Measurements from ENCODE around the gene KRTAP21-1.
"Not testable (repeated sequence)": the region's sequence is repeated elsewhere in the genome, so short reads cannot be mapped to it uniquely, and the experiment has no call there.

KRTAP21-1 gene

GRCh38 chr21:30755328-30755727 is at the start of gene KRTAP21-1:
KRTAP21-1 (minus strand) TSS chr21:30755428; CDS start chr21:30755378, 50 bp downstream.
- H3K36me3 ChIP-seq (ENCODE audit: control insufficient read depth in 1 of 2, insufficient read depth in 2 of 2, low read length in 2 of 2); H3K4me1 ChIP-seq (ENCODE audit: control insufficient read depth in 1 of 2, insufficient read depth in 2 of 2, low read length in 2 of 2); H3K4me3 ChIP-seq (ENCODE audit: low read depth in 1 of 2, low read length in 2 of 2); H3K27ac ChIP-seq (ENCODE audit: low read length); H3K9me3 ChIP-seq (ENCODE audit: control insufficient read depth in 1 of 2, low read length in 2 of 2); H3K27me3 ChIP-seq (ENCODE audit: low read depth, low read length): not testable (repeated sequence)

DNA sequence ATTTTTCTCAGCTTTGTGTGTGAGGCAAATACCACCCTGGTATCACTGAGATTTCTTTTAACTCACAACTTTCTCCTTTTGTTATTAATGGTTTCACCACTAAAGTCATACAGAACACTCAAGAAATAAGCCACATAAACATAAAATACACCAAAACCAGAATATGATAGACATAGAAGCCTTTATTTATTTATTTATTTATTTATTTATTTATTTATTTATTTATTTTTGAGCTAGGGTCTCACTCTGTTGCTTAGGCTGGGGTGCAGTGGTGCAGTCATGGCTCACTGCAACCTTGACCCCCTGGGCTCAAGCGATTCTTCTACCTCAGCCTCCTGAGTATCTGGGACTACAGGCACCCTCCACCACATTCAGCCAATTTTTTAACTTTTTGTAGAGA is 45.4 kb upstream of the KRTAP21-1 start:
- Histone ChIP-seq H3K4me1 (ENCODE audit: control insufficient read depth in 1 of 2, insufficient read depth in 2 of 2, low read length in 2 of 2) (no peaks in the 10 kb centered on the region), H3K9me3 (ENCODE audit: control insufficient read depth in 1 of 2, low read length in 2 of 2) (no peaks in the 10 kb centered on the region), H3K27me3 (ENCODE audit: low read depth, low read length) (no peaks in the 10 kb centered on the region)

DNA sequence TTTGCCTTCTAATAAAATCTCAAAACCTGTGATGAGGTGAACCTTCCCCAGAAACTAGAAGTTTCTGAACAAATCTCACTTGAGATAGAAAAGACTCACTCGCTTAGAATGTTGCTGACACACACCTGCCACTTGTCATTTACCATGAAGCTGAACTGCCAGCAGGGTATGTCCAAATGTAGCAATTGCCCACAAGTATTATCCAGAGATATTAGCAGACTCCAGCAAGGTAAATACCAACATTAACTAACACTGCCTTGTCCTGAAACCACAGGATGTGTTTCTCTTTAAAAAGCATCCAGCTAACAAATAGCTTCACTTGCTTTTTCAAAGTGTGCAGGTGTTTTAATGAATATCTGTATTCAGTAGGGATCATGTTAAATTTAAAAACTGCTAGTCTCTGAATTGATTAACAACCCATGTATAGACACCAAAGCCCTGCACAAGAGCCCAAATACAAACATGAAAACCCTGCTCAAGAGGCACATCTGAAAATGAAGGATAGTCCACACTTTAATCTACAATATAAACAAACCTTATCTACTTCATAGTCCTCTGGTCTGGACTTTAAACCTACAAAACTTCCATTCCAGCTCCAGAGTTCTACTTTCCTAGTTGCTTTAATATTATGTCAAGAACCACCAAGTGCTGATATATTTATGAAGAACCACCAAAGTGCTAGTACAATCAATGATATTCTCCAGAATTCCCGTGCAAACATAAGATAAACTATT is 38.5 kb upstream of the KRTAP21-1 start:
- H3K9me3 ChIP-seq (ENCODE audit: control insufficient read depth in 1 of 2, low read length in 2 of 2): no peaks in the 10 kb centered on the region
- no peaks in the 10 kb centered on the region for H3K36me3 ChIP-seq (ENCODE audit: control insufficient read depth in 1 of 2, insufficient read depth in 2 of 2, low read length in 2 of 2)
- H3K4me3 ChIP-seq (ENCODE audit: low read depth in 1 of 2, low read length in 2 of 2): no peak overlapping the region
- H3K27me3 ChIP-seq (ENCODE audit: low read depth, low read length): no peaks in the 10 kb centered on the region
- H3K27ac ChIP-seq (ENCODE audit: low read length): no peak overlapping the region
- no peaks in the 10 kb centered on the region for H3K4me1 ChIP-seq (ENCODE audit: control insufficient read depth in 1 of 2, insufficient read depth in 2 of 2, low read length in 2 of 2)

More for the DNA sequence above, 45.4 kb upstream of the KRTAP21-1 start:
- Histone ChIP-seq H3K4me3 (ENCODE audit: low read depth in 1 of 2, low read length in 2 of 2) (no peak overlapping the region), H3K27ac (ENCODE audit: low read length) (no peak overlapping the region), H3K36me3 (ENCODE audit: control insufficient read depth in 1 of 2, insufficient read depth in 2 of 2, low read length in 2 of 2) (no peaks in the 10 kb centered on the region)

DNA sequence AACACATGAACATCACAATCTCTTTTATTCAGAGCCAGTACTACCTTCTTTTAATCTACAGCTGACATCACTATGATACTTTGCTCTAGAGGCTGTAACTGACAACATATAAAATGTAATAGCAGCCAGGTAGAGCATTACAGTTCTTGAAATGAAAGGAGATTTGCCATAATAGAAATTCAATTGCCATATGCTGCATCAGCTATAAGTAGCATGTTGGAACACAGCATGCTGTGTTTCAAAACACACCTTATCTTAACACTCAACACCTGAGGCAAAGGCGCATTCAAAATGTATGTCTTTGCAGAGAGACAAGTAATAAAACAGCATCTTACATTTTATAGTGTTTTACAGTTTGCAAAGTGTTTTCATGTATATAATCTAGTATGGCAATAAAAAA is 24.0 kb upstream of the KRTAP21-1 start:
- Histone ChIP-seq H3K27me3 (ENCODE audit: low read depth, low read length) (no peaks in the 10 kb centered on the region), H3K9me3 (ENCODE audit: control insufficient read depth in 1 of 2, low read length in 2 of 2) (peaks cover 0 to 4% of the 10 kb centered on the region in 2 donors), H3K4me1 (ENCODE audit: control insufficient read depth in 1 of 2, insufficient read depth in 2 of 2, low read length in 2 of 2) (no peaks in the 10 kb centered on the region), H3K27ac (ENCODE audit: low read length) (no peak overlapping the region), H3K4me3 (ENCODE audit: low read depth in 1 of 2, low read length in 2 of 2) (no peak overlapping the region), H3K36me3 (ENCODE audit: control insufficient read depth in 1 of 2, insufficient read depth in 2 of 2, low read length in 2 of 2) (no peaks in the 10 kb centered on the region)

- H3K4me1 ChIP-seq (ENCODE audit: control insufficient read depth in 1 of 2, insufficient read depth in 2 of 2, low read length in 2 of 2): no peaks in the 10 kb centered on the region
- H3K36me3 ChIP-seq (ENCODE audit: control insufficient read depth in 1 of 2, insufficient read depth in 2 of 2, low read length in 2 of 2): no peaks in the 10 kb centered on the region
- H3K4me3 ChIP-seq (ENCODE audit: low read depth in 1 of 2, low read length in 2 of 2): no peak overlapping the region
- no peak overlapping the region for H3K27ac ChIP-seq (ENCODE audit: low read length)
- no peaks in the 10 kb centered on the region for H3K9me3 ChIP-seq (ENCODE audit: control insufficient read depth in 1 of 2, low read length in 2 of 2)
- H3K27me3 ChIP-seq (ENCODE audit: low read depth, low read length): no peaks in the 10 kb centered on the region
These were observed 14.7 kb upstream of the KRTAP21-1 start for GRCh38 chr21:30769724-30770431.

DNA sequence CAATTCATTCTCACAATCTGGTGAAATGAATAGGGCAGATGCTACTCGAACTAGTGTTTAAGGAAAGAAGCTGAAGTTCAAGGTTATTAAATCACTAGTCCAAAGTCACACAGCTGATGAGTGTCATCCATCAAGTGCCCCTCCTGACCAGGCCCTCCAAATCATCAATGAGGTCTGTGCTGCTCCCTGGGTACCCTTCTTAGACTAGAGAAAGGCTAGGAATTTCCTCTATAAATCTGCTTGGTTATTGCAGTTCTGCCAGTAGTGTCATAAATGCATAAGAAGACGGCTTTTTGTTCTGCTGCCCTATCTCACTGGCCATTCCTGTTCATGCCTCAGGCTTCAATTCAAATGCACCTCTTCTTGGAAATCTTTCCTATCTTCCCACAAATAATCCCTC is 5.5 kb upstream of the KRTAP21-1 start:
- no peaks in the 10 kb centered on the region for H3K36me3 ChIP-seq (ENCODE audit: control insufficient read depth in 1 of 2, insufficient read depth in 2 of 2, low read length in 2 of 2)
- no peaks in the 10 kb centered on the region for H3K27me3 ChIP-seq (ENCODE audit: low read depth, low read length)
- H3K4me3 ChIP-seq (ENCODE audit: low read depth in 1 of 2, low read length in 2 of 2): no peak overlapping the region
- no peaks in the 10 kb centered on the region for H3K9me3 ChIP-seq (ENCODE audit: control insufficient read depth in 1 of 2, low read length in 2 of 2)
- H3K27ac ChIP-seq (ENCODE audit: low read length): no peak overlapping the region
- no peaks in the 10 kb centered on the region for H3K4me1 ChIP-seq (ENCODE audit: control insufficient read depth in 1 of 2, insufficient read depth in 2 of 2, low read length in 2 of 2)

GRCh38 chr21:30758306-30758705 is 3.1 kb upstream of the KRTAP21-1 start:
- H3K9me3 ChIP-seq (ENCODE audit: control insufficient read depth in 1 of 2, low read length in 2 of 2): no peaks in the 10 kb centered on the region
- H3K4me3 ChIP-seq (ENCODE audit: low read depth in 1 of 2, low read length in 2 of 2): no peak overlapping the region
- no peaks in the 10 kb centered on the region for H3K27me3 ChIP-seq (ENCODE audit: low read depth, low read length)
- H3K36me3 ChIP-seq (ENCODE audit: control insufficient read depth in 1 of 2, insufficient read depth in 2 of 2, low read length in 2 of 2): no peaks in the 10 kb centered on the region
- H3K4me1 ChIP-seq (ENCODE audit: control insufficient read depth in 1 of 2, insufficient read depth in 2 of 2, low read length in 2 of 2): no peaks in the 10 kb centered on the region
- no peak overlapping the region for H3K27ac ChIP-seq (ENCODE audit: low read length)

DNA sequence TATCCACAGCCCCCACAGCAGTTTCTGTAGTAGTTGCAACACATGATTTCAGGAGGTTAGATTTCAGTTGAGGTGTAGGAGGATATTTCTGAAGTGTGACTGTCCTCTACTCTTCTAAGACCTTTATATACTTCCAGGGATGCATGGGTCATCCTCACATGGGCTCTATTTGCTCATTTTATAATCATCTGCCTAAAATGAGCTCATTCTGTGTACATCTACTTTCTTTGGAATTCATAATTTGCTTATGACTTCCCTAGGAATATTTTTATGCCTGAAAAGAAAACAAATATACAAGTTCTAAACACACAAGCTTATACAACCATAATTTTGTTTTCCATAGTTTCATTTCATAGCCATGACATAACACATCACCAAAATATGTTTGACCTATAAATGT is 8.1 kb downstream of the KRTAP21-1 start, which contains the start of gene KRTAP21-2:
KRTAP21-2 (minus strand) TSS at position 101 of the 400 bp plus-strand sequence; CDS start at position 44, 57 bp downstream.
- Histone ChIP-seq H3K27me3 (ENCODE audit: low read depth, low read length) (no peaks in the 10 kb centered on the region), H3K9me3 (ENCODE audit: control insufficient read depth in 1 of 2, low read length in 2 of 2) (peaks cover 0 to 3% of the 10 kb centered on the region in 2 donors), H3K36me3 (ENCODE audit: control insufficient read depth in 1 of 2, insufficient read depth in 2 of 2, low read length in 2 of 2) (no peaks in the 10 kb centered on the region), H3K4me1 (ENCODE audit: control insufficient read depth in 1 of 2, insufficient read depth in 2 of 2, low read length in 2 of 2) (no peaks in the 10 kb centered on the region), H3K4me3 (ENCODE audit: low read depth in 1 of 2, low read length in 2 of 2) (no peak within 1 kb of the TSS), H3K27ac (ENCODE audit: low read length) (no peak within 1 kb of the TSS)

DNA sequence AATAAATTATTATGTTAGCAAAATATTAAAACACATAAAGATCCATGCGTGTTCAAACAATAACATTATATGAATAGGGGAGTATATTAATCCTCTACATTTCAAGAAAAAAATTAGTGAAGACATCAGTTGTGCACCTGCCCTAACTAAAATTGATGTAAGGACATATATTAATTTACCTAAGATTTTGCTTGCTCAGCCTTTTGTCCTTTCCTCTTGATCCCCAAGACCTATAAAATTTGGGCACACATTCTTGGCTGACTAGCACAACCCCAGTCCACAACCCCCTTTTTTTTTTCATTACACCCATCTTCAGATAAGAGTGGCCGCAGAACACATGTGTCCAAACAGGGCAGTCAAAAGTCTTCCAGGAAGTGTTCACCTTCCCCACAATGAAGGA is 14.8 kb downstream of the KRTAP21-1 start:
- H3K9me3 ChIP-seq (ENCODE audit: control insufficient read depth in 1 of 2, low read length in 2 of 2): no peaks in the 10 kb centered on the region
- no peak overlapping the region for H3K27ac ChIP-seq (ENCODE audit: low read length)
- no peak overlapping the region for H3K4me3 ChIP-seq (ENCODE audit: low read depth in 1 of 2, low read length in 2 of 2)
- no peaks in the 10 kb centered on the region for H3K4me1 ChIP-seq (ENCODE audit: control insufficient read depth in 1 of 2, insufficient read depth in 2 of 2, low read length in 2 of 2)
- no peaks in the 10 kb centered on the region for H3K36me3 ChIP-seq (ENCODE audit: control insufficient read depth in 1 of 2, insufficient read depth in 2 of 2, low read length in 2 of 2)
- no peaks in the 10 kb centered on the region for H3K27me3 ChIP-seq (ENCODE audit: low read depth, low read length)

GRCh38 chr21:30733026-30733425 is 22.2 kb downstream of the KRTAP21-1 start:
- no peak overlapping the region for H3K27ac ChIP-seq (ENCODE audit: low read length)
- H3K4me1 ChIP-seq (ENCODE audit: control insufficient read depth in 1 of 2, insufficient read depth in 2 of 2, low read length in 2 of 2): no peaks in the 10 kb centered on the region
- H3K36me3 ChIP-seq (ENCODE audit: control insufficient read depth in 1 of 2, insufficient read depth in 2 of 2, low read length in 2 of 2): no peaks in the 10 kb centered on the region
- no peaks in the 10 kb centered on the region for H3K9me3 ChIP-seq (ENCODE audit: control insufficient read depth in 1 of 2, low read length in 2 of 2)
- H3K4me3 ChIP-seq (ENCODE audit: low read depth in 1 of 2, low read length in 2 of 2): no peak overlapping the region
- H3K27me3 ChIP-seq (ENCODE audit: low read depth, low read length): no peaks in the 10 kb centered on the region

- Histone ChIP-seq H3K4me1 (ENCODE audit: control insufficient read depth in 1 of 2, insufficient read depth in 2 of 2, low read length in 2 of 2) (no peaks in the 10 kb centered on the region), H3K4me3 (ENCODE audit: low read depth in 1 of 2, low read length in 2 of 2) (no peak overlapping the region), H3K27ac (ENCODE audit: low read length) (no peak overlapping the region), H3K9me3 (ENCODE audit: control insufficient read depth in 1 of 2, low read length in 2 of 2) (no peaks in the 10 kb centered on the region), H3K36me3 (ENCODE audit: control insufficient read depth in 1 of 2, insufficient read depth in 2 of 2, low read length in 2 of 2) (no peaks in the 10 kb centered on the region), H3K27me3 (ENCODE audit: low read depth, low read length) (no peaks in the 10 kb centered on the region)
These were observed 28.5 kb downstream of the KRTAP21-1 start for GRCh38 chr21:30726726-30727125.

Data from muscle layer of duodenum (tissue), 2 donors.